HCT116 (cell line): ENCODE results near the gene TSTD2. TPM values are rescaled to one million over a fixed set of nuclear protein-coding genes. Genes with fewer than 3 reads are reported as not detected.

ENCODE experiments used
- ATAC-seq: fragments of 200-7000 bp; cut with Tn5 transposase; 2 replicates; pipeline ENCODE4 v1.9.1; 2020; ENCODE audit warnings: mild to moderate bottlenecking, moderate library complexity
- BruUV-seq: library from RNA; stranded (reverse); fragments of 400-500 nt; replicated peaks from 2 replicates; lab custom pipeline; 2021; lab: Mats Ljungman, UMichigan
- CTCF ChIA-PET: fragments of 300-600 bp; sonication (Branson Sonifier 250); formaldehyde crosslinking; loops from one replicate; lab custom pipeline; 2021; ENCODE audit warnings: antibody characterized with exemption; lab: Charles Lee
- POLR2A ChIA-PET: fragments of 300-600, 350-600 bp; sonication (Branson Sonifier 250); formaldehyde crosslinking; loops from one replicate; lab custom pipeline; 2021; ENCODE audit warnings: antibody characterized with exemption; lab: Charles Lee
- RAD21 ChIA-PET, 2 experiments: fragments of 300-600 bp; sonication (Branson Sonifier 250); formaldehyde crosslinking; loops; one replicate each; lab custom pipeline; 2023; ENCODE audit warnings: low total read pairs in 2 of 2; ENCODE audit not compliant: uncharacterized antibody in 2 of 2, unreplicated experiment in 2 of 2, low non-redundant PET in 1 of 2; lab: Charles Lee
- DNase-seq: peaks from one replicate; pipeline ENCODE4 v3.0.0-alpha.2; 2010; ENCODE audit warnings: low read depth, low spot score
- H2AFZ ChIP-seq: fragments of 200-600 bp; shearing (Covaris generic), sonication (generic); 2 replicates; pipeline ENCODE4 v1.6.1; 2017; ENCODE audit warnings: low read depth, mixed run types, mixed read lengths, antibody characterized with exemption, low read length; ENCODE audit not compliant: poor library complexity, severe bottlenecking
- H3K27ac ChIP-seq: 2 replicates; pipeline ENCODE4 v1.5.1; 2012; ENCODE audit warnings: low read depth, low read length
- H3K27me3 ChIP-seq: fragments of 200-600 bp; sonication (generic); 2 replicates; pipeline ENCODE4 v1.6.1; 2016; ENCODE audit warnings: mixed run types, low read length, mixed read lengths; ENCODE audit not compliant: insufficient read depth
- H3K36me3 ChIP-seq, 2 experiments: fragments of 200-500 bp in 1 of 2; fragments of 200-600 bp in 1 of 2; sonication (Bioruptor generic) in 1 of 2; sonication (generic) in 1 of 2; 2 replicates each; pipeline versions ENCODE4 v1.5.1 to v1.6.1; 2014 to 2016; ENCODE audit warnings: low read length in 2 of 2, inconsistent platforms in 1 of 2, mixed read lengths in 1 of 2, mixed run types in 1 of 2; ENCODE audit not compliant: insufficient read depth in 2 of 2, control insufficient read depth in 1 of 2
- H3K4me1 ChIP-seq, 2 experiments: fragments of 200-600 bp in 1 of 2; sonication (generic) in 1 of 2; 2 replicates each; pipeline versions ENCODE4 v1.5.1 to v1.6.1; 2012 to 2017; ENCODE audit warnings: low read length in 2 of 2, inconsistent platforms in 1 of 2, mild to moderate bottlenecking in 1 of 2, mixed read lengths in 1 of 2, mixed run types in 1 of 2, moderate library complexity in 1 of 2; ENCODE audit not compliant: insufficient read depth in 2 of 2, control insufficient read depth in 1 of 2
- H3K4me2 ChIP-seq: fragments of 200-600 bp; sonication (generic); 2 replicates; pipeline ENCODE4 v1.6.1; 2017; ENCODE audit warnings: mixed run types, low read length, mixed read lengths
- H3K4me3 ChIP-seq, 2 experiments: fragments of 200-600 bp in 1 of 2; sonication (generic) in 1 of 2; replicated peaks in 1 of 2; 2 replicates each; pipeline ENCODE4 v1.5.1; 2011 to 2016; ENCODE audit warnings: low read length in 2 of 2, control low read depth in 1 of 2, low read depth in 1 of 2, mild to moderate bottlenecking in 1 of 2, mixed read lengths in 1 of 2, mixed run types in 1 of 2
- H3K79me2 ChIP-seq: fragments of 200-600 bp; sonication (generic); 2 replicates; pipeline ENCODE4 v1.6.1; 2017; ENCODE audit warnings: mild to moderate bottlenecking, mixed run types, low read length, moderate library complexity, mixed read lengths; ENCODE audit not compliant: insufficient read depth
- H3K9ac ChIP-seq: fragments of 200-600 bp; sonication (generic); 2 replicates; pipeline ENCODE4 v1.6.1; 2016; ENCODE audit warnings: low read length, mixed read lengths
- H3K9me2 ChIP-seq: fragments of 200-600 bp; sonication (generic), shearing (Covaris generic); 2 replicates; pipeline ENCODE4 v1.6.1; 2017; ENCODE audit warnings: mixed run types, mild to moderate bottlenecking, moderate library complexity; ENCODE audit not compliant: insufficient read depth
- H3K9me3 ChIP-seq, 2 experiments: fragments of 200-500 bp in 1 of 2; fragments of 200-600 bp in 1 of 2; sonication (Bioruptor generic) in 1 of 2; sonication (generic) in 1 of 2; 2 replicates each; pipeline ENCODE4 v1.6.1; 2014 to 2017; ENCODE audit warnings: low read length in 2 of 2, mixed read lengths in 2 of 2, inconsistent platforms in 1 of 2, low read depth in 1 of 2, mild to moderate bottlenecking in 1 of 2, mixed run types in 1 of 2, moderate library complexity in 1 of 2; ENCODE audit not compliant: control insufficient read depth in 1 of 2, insufficient read depth in 1 of 2
- H4K20me1 ChIP-seq: fragments of 200-600 bp; sonication (generic), shearing (Covaris generic); 2 replicates; pipeline ENCODE4 v1.6.1; 2017; ENCODE audit warnings: mixed run types, mild to moderate bottlenecking, moderate library complexity; ENCODE audit not compliant: insufficient read depth
- ATF3 ChIP-seq: IDR thresholded peaks from 2 replicates; pipeline ENCODE4 v1.6.1; 2012
- CEBPB ChIP-seq: IDR thresholded peaks from 2 replicates; pipeline ENCODE4 v1.6.1; 2012; ENCODE audit warnings: low read depth
- ELF1 ChIP-seq: IDR thresholded peaks from 2 replicates; pipeline ENCODE4 v1.6.1; 2012; ENCODE audit warnings: low read depth, borderline replicate concordance
- FOSL1 ChIP-seq: IDR thresholded peaks from 2 replicates; pipeline ENCODE4 v1.6.1; 2012; ENCODE audit warnings: low read depth
- RAD21 ChIP-seq: IDR thresholded peaks from 2 replicates; pipeline ENCODE4 v1.6.1; 2012; ENCODE audit warnings: low read depth, mild to moderate bottlenecking
- SP1 ChIP-seq: IDR thresholded peaks from 2 replicates; pipeline ENCODE4 v1.6.1; 2012; ENCODE audit warnings: low read depth
- SRF ChIP-seq: IDR thresholded peaks from 2 replicates; pipeline ENCODE4 v1.6.1; 2012; ENCODE audit warnings: low read depth
- ZBTB33 ChIP-seq: IDR thresholded peaks from 2 replicates; pipeline ENCODE4 v1.6.1; 2011; ENCODE audit warnings: mild to moderate bottlenecking, low read length, moderate library complexity; ENCODE audit not compliant: insufficient replicate concordance; ENCODE audit errors: extremely low read depth
- ZFX ChIP-seq: fragments of 450-650 bp; IDR thresholded peaks from 2 replicates; pipeline ENCODE4 v1.6.1; 2017
- intact Hi-C: fragments of 100-400 bp; cut with micrococcal nuclease; formaldehyde crosslinking; loops from 2 replicates; pipeline ENCODE4 v1.10.0; 2022
- total RNA-seq: library from RNA; stranded (reverse); gene quantifications from one replicate; pipeline ENCODE4 v1.2.1, GENCODE V29; 2021; ENCODE audit not compliant: unreplicated experiment
- TF ChIP-seq, protein P1 (sequence below): IDR thresholded peaks from 2 replicates; pipeline ENCODE4 v1.6.1; 2012; ENCODE audit warnings: low read depth

Gene TSTD2
- total RNA-seq, 1 experiment from 2014 or later: 16.0 TPM

- TF ChIP-seq, protein P1, sequence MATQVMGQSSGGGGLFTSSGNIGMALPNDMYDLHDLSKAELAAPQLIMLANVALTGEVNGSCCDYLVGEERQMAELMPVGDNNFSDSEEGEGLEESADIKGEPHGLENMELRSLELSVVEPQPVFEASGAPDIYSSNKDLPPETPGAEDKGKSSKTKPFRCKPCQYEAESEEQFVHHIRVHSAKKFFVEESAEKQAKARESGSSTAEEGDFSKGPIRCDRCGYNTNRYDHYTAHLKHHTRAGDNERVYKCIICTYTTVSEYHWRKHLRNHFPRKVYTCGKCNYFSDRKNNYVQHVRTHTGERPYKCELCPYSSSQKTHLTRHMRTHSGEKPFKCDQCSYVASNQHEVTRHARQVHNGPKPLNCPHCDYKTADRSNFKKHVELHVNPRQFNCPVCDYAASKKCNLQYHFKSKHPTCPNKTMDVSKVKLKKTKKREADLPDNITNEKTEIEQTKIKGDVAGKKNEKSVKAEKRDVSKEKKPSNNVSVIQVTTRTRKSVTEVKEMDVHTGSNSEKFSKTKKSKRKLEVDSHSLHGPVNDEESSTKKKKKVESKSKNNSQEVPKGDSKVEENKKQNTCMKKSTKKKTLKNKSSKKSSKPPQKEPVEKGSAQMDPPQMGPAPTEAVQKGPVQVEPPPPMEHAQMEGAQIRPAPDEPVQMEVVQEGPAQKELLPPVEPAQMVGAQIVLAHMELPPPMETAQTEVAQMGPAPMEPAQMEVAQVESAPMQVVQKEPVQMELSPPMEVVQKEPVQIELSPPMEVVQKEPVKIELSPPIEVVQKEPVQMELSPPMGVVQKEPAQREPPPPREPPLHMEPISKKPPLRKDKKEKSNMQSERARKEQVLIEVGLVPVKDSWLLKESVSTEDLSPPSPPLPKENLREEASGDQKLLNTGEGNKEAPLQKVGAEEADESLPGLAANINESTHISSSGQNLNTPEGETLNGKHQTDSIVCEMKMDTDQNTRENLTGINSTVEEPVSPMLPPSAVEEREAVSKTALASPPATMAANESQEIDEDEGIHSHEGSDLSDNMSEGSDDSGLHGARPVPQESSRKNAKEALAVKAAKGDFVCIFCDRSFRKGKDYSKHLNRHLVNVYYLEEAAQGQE: no peak
- TF ChIP-seq FOSL1 (no peak), ZFX (no peak), ELF1 (no peak), ATF3 (no peak), CEBPB (no peak), SP1 (no peak)
These were observed 78.5 kb downstream of the TSTD2 start (continued) for GRCh38 chr9:97554566-97555075.

- no peak overlapping the region for H3K4me3 ChIP-seq
- intact Hi-C loops: no loop called here
- no peak overlapping the region for H2AFZ ChIP-seq
- no peaks in the 10 kb centered on the region for H3K9me3 ChIP-seq
- ChIA-PET RAD21 (no interaction called here), CTCF (no interaction called here), POLR2A (no interaction called here)
- no peaks in the 10 kb centered on the region for H4K20me1 ChIP-seq
- no peak overlapping the region for H3K27ac ChIP-seq
- H3K36me3 ChIP-seq: no peaks in the 10 kb centered on the region
- no peak overlapping the region for H3K4me2 ChIP-seq
- no peak overlapping the region for H3K9ac ChIP-seq
- no peaks in the 10 kb centered on the region for H3K79me2 ChIP-seq
- no peak for DNase-seq
- BruUV-seq: no TSS peak
- ATAC-seq: no peak
- TF ChIP-seq ELF1 (no peak), SRF (no peak), ZBTB33 (no peak), RAD21 (no peak)
- H3K27me3 ChIP-seq: no peaks in the 10 kb centered on the region
- no peaks in the 10 kb centered on the region for H3K9me2 ChIP-seq
- no peaks in the 10 kb centered on the region for H3K4me1 ChIP-seq
These were observed 79.3 kb downstream of the TSTD2 start for GRCh38 chr9:97553841-97554240.
